C4-2B (cell line): ENCODE results near the gene ANK3.
A peak's percentile ranks its signal among the peaks of the same experiment; 100 is the strongest.

ENCODE experiments used
- H3K27ac ChIP-seq: fragments of 450-650 bp; 2 replicates; pipeline ENCODE4 v1.5.1; 2017
- ZFX ChIP-seq: fragments of 450-650 bp; IDR thresholded peaks from 2 replicates; pipeline ENCODE4 v1.6.1; 2017
- TF ChIP-seq, protein P1 (sequence below): fragments of 450-650 bp; conservative IDR thresholded peaks from 2 replicates; pipeline ENCODE4 v1.5.1; 2017; ENCODE audit warnings: mild to moderate bottlenecking

Gene ANK3

DNA sequence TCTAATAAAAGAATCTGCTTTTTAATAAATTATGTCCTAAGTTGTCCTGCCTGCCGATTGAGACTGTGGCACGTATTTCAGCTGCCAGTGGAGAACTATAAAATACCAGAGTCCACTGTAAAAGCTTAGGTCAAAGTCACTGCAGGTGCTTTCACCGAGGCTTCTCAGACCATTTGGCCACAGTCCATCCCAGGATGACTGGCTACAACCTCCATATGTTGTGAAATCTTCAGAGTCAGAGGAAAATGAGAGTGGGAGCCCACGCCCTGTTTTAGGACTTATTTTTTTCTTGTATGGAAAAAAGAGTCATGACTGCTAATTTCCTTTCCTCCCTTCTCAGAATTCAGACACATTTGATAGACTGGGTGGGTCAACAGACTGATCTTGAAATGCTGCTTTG, 182.9 kb downstream of the ANK3 start:
- no peak overlapping the region for H3K27ac ChIP-seq
- TF ChIP-seq, protein P1, sequence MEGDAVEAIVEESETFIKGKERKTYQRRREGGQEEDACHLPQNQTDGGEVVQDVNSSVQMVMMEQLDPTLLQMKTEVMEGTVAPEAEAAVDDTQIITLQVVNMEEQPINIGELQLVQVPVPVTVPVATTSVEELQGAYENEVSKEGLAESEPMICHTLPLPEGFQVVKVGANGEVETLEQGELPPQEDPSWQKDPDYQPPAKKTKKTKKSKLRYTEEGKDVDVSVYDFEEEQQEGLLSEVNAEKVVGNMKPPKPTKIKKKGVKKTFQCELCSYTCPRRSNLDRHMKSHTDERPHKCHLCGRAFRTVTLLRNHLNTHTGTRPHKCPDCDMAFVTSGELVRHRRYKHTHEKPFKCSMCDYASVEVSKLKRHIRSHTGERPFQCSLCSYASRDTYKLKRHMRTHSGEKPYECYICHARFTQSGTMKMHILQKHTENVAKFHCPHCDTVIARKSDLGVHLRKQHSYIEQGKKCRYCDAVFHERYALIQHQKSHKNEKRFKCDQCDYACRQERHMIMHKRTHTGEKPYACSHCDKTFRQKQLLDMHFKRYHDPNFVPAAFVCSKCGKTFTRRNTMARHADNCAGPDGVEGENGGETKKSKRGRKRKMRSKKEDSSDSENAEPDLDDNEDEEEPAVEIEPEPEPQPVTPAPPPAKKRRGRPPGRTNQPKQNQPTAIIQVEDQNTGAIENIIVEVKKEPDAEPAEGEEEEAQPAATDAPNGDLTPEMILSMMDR: no peak
- no peak for TF ChIP-seq ZFX

DNA sequence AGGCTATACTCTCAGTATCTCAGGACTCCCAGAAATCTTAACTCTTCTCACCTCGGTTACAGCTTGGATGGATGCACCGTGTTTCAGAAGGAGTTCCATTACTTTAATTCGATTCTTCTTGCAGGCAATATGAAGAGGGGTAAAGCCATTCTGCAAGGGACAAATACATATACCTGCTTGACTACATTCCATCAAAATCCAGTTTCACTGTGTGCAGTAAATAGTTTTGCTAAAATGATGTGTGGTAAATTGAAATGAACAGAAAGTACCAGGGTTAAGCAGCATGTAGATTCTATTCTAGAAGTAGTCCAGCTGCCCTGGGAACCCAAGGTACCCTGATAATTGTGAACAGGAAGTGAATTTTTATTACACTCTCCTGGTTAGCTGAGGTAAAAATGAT, 183.9 kb downstream of the ANK3 start:
- no peak for TF ChIP-seq ZFX
- TF ChIP-seq, protein P1: no peak
- no peak overlapping the region for H3K27ac ChIP-seq

DNA sequence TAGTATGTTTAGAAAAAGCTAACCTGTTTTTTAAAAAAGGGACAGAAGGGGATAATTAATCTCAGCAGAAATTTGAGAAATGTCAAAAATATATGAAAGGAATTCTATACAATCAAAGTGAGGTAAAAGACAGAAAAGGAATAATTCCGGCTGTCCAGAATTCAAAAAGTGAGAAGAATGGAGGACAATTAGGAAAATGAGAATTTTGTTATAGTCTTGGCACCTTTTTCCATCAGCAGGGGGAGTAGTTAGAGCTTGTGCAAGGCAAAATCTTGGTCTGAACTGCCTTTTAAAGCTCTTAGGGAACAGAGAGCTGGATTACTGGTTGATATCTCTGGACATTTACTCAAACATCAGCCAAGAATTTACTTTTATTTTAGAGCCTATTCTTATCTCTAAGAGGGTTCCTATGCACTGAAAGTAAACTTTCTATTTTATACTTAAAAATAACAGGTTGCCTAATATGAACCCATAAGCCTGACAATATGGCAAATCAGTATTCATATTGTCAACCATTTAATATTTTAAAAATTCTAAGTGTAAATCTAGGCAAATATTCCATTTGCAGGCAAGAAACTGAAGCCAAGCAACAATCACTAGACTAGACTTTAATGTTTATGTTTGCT, 185.6 kb downstream of the ANK3 start:
- TF ChIP-seq ZFX: no peak
- TF ChIP-seq, protein P1: peak; percentile 77
- H3K27ac ChIP-seq: no peak overlapping the region

- no peak overlapping the region for H3K27ac ChIP-seq
- TF ChIP-seq ZFX: no peak
- TF ChIP-seq, protein P1: no peak
Observed at GRCh38 chr10:60200682-60201053, 189.0 kb downstream of the ANK3 start.

DNA sequence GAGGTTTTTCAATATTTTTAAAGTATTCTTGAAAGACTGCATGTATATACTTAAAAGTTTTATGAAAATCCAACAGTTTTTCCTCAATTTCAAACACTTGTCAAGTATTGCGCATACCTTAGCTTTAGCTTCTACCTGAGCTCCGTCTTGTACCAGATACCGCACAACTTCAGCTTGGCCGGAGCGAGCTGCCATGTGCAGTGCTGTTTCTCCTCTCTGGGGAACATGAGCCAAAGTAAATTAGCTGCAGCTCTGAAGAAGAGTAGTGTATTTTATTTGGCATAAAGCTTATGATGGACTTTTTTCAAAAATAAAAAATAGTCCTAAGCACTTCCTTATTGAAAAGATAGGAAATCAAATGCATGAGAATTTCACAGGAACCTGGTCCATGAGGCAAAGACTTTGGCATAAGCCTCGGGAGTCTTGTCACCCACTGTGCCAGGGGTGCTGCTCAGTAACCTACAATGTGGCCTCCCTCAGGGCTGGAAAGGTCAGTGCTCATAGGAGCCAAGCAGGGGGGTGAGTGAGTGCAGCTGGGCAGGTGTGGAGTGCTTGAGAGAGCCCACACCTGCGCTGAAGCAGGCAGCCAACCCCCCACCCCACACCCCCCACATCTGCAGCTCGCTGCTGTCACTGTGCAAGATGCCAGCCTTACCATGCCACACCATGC, 189.5 kb downstream of the ANK3 start:
- H3K27ac ChIP-seq: no peak overlapping the region
- TF ChIP-seq ZFX: no peak
- TF ChIP-seq, protein P1: no peak

- H3K27ac ChIP-seq: no peak overlapping the region
- TF ChIP-seq, protein P1: no peak
- TF ChIP-seq ZFX: no peak
Observed at GRCh38 chr10:60197206-60197605, 192.5 kb downstream of the ANK3 start.

DNA sequence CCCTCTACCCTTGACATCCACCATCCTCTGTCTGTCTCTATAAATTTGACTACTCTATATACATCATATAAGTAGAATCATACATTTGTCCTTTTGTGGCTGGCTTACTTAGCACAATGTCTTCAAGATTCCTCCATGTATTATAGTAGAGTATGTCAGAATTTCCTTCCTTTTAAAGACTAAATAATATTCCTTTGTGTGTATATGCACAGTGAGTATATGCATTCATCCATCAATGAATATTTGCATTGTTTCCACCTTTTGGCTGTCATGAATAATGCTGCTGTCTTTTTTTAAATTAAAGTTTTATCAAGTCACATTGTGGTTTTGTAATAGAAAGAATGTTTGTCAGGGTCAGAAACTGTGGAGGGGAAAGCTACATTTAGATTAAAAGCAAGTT, 195.3 kb downstream of the ANK3 start:
- no peak overlapping the region for H3K27ac ChIP-seq
- no peak for TF ChIP-seq ZFX
- TF ChIP-seq, protein P1: no peak
